Left renal pelvis (tissue), 4 donors: ENCODE results near the gene DPP8. TPM values are rescaled to one million over a fixed set of nuclear protein-coding genes. Genes with fewer than 3 reads are reported as not detected.

ENCODE experiments used
- polyA plus RNA-seq, 4 donors: library from polyadenylated mRNA; unstranded; fragments of 120-200 nt; gene quantifications; one replicate each; pipeline ENCODE4 v1.2.1, GENCODE V29; 2013; ENCODE audit not compliant: insufficient read length in 4 of 4

Gene DPP8
- polyA plus RNA-seq, 4 donors = 22.9 to 30.0 (median 25.9) TPM

Other genes with a start within 250 kb of the DPP8 start
- 10 to 100 TPM; 17.7 to 24.0 (median 19.4) TPM for gene PARP16, start 230.8 kb downstream of the DPP8 start, polyA plus RNA-seq
- not detected for gene RNU5A-1, start 221.6 kb downstream of the DPP8 start, polyA plus RNA-seq
- gene RNU5B-1, start 213.0 kb downstream of the DPP8 start, polyA plus RNA-seq = not detected
- 10 to 100 TPM in 1 of 4 donors, 1 to 10 TPM in 3; 4.1 to 11.9 (median 7.3) TPM for gene IGDCC3, start 139.7 kb downstream of the DPP8 start, polyA plus RNA-seq
- 10 to 100 TPM; 12.5 to 16.6 (median 14.4) TPM for gene IGDCC4, start 94.7 kb downstream of the DPP8 start, polyA plus RNA-seq
- gene HACD3, start 12.8 kb upstream of the DPP8 start, polyA plus RNA-seq = 100 to 1,000 TPM; 109 to 193 (median 175) TPM
- 10 to 100 TPM; 36.2 to 55.9 (median 48.2) TPM for gene INTS14, start 93.4 kb upstream of the DPP8 start, polyA plus RNA-seq
- gene SLC24A1, start 104.2 kb upstream of the DPP8 start, polyA plus RNA-seq = 10 to 100 TPM; 15.2 to 28.3 (median 20.5) TPM